Measurements from ENCODE around the gene SLC34A3.

SLC34A3 gene

GRCh38 chr9:137212520-137212919 is 18.2 kb upstream of the SLC34A3 start:
- Histone ChIP-seq H3K36me3 (ENCODE audit: control insufficient read depth, low read depth, low read length) (peaks cover 15% of the 10 kb centered on the region), H3K27ac (ENCODE audit: low read length) (no peak overlapping the region), H3K4me3 (ENCODE audit: low read length) (no peak overlapping the region), H3K4me1 (ENCODE audit: control insufficient read depth, low read depth, low read length) (no peaks in the 10 kb centered on the region), H3K9me3 (ENCODE audit: control insufficient read depth, low read depth, low read length) (no peaks in the 10 kb centered on the region), H3K9ac (ENCODE audit: low read length) (no peak overlapping the region), H3K27me3 (ENCODE audit: control insufficient read depth, insufficient read depth, low read length) (no peaks in the 10 kb centered on the region)

- no peaks in the 10 kb centered on the region for H3K4me1 ChIP-seq (ENCODE audit: control insufficient read depth, low read depth, low read length)
- no peak overlapping the region for H3K4me3 ChIP-seq (ENCODE audit: low read length)
- no peak overlapping the region for H3K27ac ChIP-seq (ENCODE audit: low read length)
- H3K9ac ChIP-seq (ENCODE audit: low read length) = no peak overlapping the region
- no peaks in the 10 kb centered on the region for H3K9me3 ChIP-seq (ENCODE audit: control insufficient read depth, low read depth, low read length)
- peaks cover 15% of the 10 kb centered on the region for H3K36me3 ChIP-seq (ENCODE audit: control insufficient read depth, low read depth, low read length)
- H3K27me3 ChIP-seq (ENCODE audit: control insufficient read depth, insufficient read depth, low read length) = no peaks in the 10 kb centered on the region
Measured at GRCh38 chr9:137213160-137214060, 17.3 kb upstream of the SLC34A3 start.

- H3K27me3 ChIP-seq (ENCODE audit: control insufficient read depth, insufficient read depth, low read length) = no peaks in the 10 kb centered on the region
- no peaks in the 10 kb centered on the region for H3K9me3 ChIP-seq (ENCODE audit: control insufficient read depth, low read depth, low read length)
- no peak overlapping the region for H3K9ac ChIP-seq (ENCODE audit: low read length)
- H3K4me1 ChIP-seq (ENCODE audit: control insufficient read depth, low read depth, low read length) = no peaks in the 10 kb centered on the region
- no peak overlapping the region for H3K27ac ChIP-seq (ENCODE audit: low read length)
- H3K36me3 ChIP-seq (ENCODE audit: control insufficient read depth, low read depth, low read length) = peaks cover 15% of the 10 kb centered on the region
- no peak overlapping the region for H3K4me3 ChIP-seq (ENCODE audit: low read length)
Measured at GRCh38 chr9:137214620-137215019, 16.1 kb upstream of the SLC34A3 start.

DNA sequence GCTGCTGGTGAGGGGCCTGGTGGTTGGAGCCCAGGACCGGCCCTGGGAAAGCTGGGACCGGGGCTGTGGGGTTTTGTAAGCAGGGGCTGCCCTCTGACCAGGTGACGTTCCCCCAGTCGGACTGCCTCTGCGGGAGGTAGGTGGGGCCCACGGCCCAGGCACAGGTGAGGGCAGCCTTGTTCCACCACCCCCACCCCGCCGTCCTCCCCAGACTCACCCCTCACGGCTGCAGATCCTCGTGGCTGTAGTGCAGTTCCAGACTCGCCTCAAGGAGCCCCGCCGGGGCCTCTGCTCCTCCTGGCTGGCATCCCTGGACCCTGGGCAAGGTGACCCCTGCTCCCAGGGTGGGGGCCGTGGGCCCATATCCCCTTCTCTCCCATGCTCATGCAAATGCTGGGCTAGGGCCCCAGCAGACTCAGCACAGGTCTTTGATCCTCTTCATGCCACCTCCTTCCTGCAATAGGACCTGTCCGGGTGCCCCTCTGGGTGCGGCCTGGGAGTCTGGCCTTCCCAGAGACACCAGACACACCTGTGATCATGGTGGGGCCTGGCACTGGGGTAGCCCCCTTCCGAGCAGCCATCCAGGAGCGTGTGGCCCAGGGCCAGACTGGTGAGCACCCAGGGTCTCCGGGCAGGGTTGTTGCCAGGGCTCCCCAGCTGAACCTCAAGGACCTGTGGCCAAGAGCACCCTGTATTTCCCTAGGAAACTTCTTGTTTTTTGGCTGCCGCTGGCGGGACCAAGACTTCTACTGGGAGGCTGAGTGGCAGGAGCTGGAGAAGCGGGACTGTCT is 15.3 kb upstream of the SLC34A3 start:
- Histone ChIP-seq H3K9me3 (ENCODE audit: control insufficient read depth, low read depth, low read length) (no peaks in the 10 kb centered on the region), H3K27me3 (ENCODE audit: control insufficient read depth, insufficient read depth, low read length) (no peaks in the 10 kb centered on the region), H3K4me1 (ENCODE audit: control insufficient read depth, low read depth, low read length) (no peaks in the 10 kb centered on the region), H3K27ac (ENCODE audit: low read length) (no peak overlapping the region), H3K4me3 (ENCODE audit: low read length) (no peak overlapping the region), H3K36me3 (ENCODE audit: control insufficient read depth, low read depth, low read length) (peaks cover 9% of the 10 kb centered on the region), H3K9ac (ENCODE audit: low read length) (no peak overlapping the region)

- H3K27ac ChIP-seq (ENCODE audit: low read length) = no peak overlapping the region
- H3K4me1 ChIP-seq (ENCODE audit: control insufficient read depth, low read depth, low read length) = no peaks in the 10 kb centered on the region
- no peaks in the 10 kb centered on the region for H3K27me3 ChIP-seq (ENCODE audit: control insufficient read depth, insufficient read depth, low read length)
- peaks cover 9% of the 10 kb centered on the region for H3K36me3 ChIP-seq (ENCODE audit: control insufficient read depth, low read depth, low read length)
- no peak overlapping the region for H3K4me3 ChIP-seq (ENCODE audit: low read length)
- H3K9ac ChIP-seq (ENCODE audit: low read length) = no peak overlapping the region
- H3K9me3 ChIP-seq (ENCODE audit: control insufficient read depth, low read depth, low read length) = no peaks in the 10 kb centered on the region
Measured at GRCh38 chr9:137216188-137216965, 14.3 kb upstream of the SLC34A3 start.

DNA sequence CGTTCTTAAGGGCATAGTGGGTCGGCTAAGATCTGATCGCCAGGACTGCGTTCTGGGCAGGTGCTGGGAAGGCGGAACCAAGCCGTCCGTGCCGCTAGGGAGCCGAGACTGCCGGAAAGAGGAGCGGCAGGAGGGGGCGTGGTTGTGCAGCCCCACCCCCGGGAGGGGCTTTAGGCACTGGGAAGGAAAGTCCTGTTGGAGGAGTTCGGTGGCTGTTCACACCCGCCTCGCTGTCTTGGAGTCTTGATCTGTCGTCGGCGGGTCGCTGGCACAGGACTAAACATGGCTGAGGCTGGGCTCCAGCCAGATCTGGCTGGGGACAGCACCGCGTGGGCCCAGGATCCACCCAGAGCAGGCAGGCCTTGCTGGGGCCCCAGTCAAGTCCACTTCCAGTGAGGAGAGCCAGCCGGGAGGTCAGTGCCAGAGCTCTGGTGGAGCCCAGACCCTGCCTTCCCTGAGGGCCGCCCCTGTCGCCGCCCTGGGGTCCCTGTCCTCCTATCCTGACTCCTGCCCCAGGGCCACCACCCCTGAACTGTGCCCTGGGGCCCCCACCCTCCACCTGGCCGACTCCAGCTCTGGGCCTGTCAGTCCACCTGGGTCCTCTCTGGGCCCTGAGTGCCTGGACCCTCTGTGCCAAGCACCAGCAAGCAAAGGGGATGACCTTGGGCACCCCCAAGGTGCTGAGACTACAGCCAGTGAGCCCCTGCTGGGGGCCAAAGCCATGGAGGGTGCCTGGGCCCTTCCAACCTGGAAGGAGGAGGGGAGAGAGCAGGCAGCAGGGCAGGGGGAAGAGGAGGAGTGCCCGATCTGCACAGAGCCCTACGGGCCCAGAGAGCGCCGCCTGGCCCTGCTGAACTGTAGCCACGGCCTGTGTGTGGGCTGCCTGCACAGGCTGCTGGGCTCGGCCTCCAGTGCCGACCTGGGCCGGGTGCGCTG is 13.2 kb upstream of the SLC34A3 start:
- Histone ChIP-seq H3K4me3 (ENCODE audit: low read length) (no peak overlapping the region), H3K9me3 (ENCODE audit: control insufficient read depth, low read depth, low read length) (no peaks in the 10 kb centered on the region), H3K27ac (ENCODE audit: low read length) (no peak overlapping the region), H3K4me1 (ENCODE audit: control insufficient read depth, low read depth, low read length) (no peaks in the 10 kb centered on the region), H3K36me3 (ENCODE audit: control insufficient read depth, low read depth, low read length) (peaks cover 9% of the 10 kb centered on the region), H3K9ac (ENCODE audit: low read length) (no peak overlapping the region), H3K27me3 (ENCODE audit: control insufficient read depth, insufficient read depth, low read length) (peaks cover 3% of the 10 kb centered on the region)

DNA sequence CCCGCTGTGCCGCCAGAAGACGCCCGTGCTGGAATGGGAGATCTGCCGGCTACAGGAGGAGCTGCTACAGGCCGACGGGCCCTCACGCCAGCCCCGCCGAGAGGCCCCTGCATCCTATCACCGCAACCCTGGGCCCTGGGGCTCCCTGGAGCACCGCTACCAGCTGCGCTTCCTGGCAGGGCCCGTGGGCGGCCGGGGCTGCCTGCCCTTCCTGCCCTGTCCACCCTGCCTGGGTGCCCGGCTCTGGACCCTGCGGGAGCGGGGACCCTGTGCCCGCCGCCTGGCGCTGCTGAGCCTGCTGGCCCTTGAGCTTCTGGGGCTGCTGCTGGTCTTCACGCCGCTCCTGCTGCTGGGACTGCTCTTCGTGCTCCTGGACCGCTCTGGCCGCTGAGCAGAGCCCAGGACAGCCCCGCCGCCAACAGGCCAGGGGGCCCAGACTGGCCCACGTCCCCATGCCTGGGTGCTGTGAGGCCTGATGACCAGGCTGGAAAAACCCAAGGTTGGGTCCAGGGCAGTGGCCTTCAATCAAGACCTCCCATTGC is 12.4 kb upstream of the SLC34A3 start:
- Histone ChIP-seq H3K36me3 (ENCODE audit: control insufficient read depth, low read depth, low read length) (peaks cover 9% of the 10 kb centered on the region), H3K4me3 (ENCODE audit: low read length) (no peak overlapping the region), H3K4me1 (ENCODE audit: control insufficient read depth, low read depth, low read length) (no peaks in the 10 kb centered on the region), H3K9ac (ENCODE audit: low read length) (no peak overlapping the region), H3K9me3 (ENCODE audit: control insufficient read depth, low read depth, low read length) (no peaks in the 10 kb centered on the region), H3K27ac (ENCODE audit: low read length) (no peak overlapping the region), H3K27me3 (ENCODE audit: control insufficient read depth, insufficient read depth, low read length) (peaks cover 8% of the 10 kb centered on the region)

- H3K27me3 ChIP-seq (ENCODE audit: control insufficient read depth, insufficient read depth, low read length) = peaks cover 8% of the 10 kb centered on the region
- no peaks in the 10 kb centered on the region for H3K4me1 ChIP-seq (ENCODE audit: control insufficient read depth, low read depth, low read length)
- H3K9me3 ChIP-seq (ENCODE audit: control insufficient read depth, low read depth, low read length) = no peaks in the 10 kb centered on the region
- H3K36me3 ChIP-seq (ENCODE audit: control insufficient read depth, low read depth, low read length) = peaks cover 9% of the 10 kb centered on the region
- H3K27ac ChIP-seq (ENCODE audit: low read length) = no peak overlapping the region
- H3K9ac ChIP-seq (ENCODE audit: low read length) = no peak overlapping the region
- H3K4me3 ChIP-seq (ENCODE audit: low read length) = no peak overlapping the region
Measured at GRCh38 chr9:137218754-137219271, 11.9 kb upstream of the SLC34A3 start.

DNA sequence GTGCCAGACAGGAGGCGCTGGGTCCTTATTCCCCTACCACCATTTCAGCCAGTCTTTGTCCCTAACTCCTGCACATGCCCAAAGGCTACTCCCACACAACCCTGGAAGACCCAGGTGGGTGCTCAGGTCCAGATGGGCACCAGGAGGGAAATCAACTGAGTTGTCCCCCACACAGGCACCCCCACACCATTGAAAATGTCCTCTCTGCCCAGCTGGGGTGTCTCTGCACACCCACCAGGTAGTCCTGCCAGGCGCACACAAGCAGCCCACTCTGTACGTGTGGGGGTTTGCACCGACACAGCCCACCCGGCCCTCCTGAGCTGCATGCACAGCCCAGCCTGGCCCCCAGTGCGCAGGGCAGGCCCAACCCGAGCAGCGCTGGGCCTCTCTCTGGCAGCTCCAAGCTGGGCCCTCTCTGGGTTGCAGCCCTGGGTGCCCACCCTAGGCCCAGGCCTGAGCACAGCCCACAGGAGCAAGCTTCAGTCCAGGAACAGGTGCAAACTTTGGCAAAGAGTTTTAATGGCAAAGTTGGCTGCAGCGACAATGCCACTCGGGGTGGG is 10.9 kb upstream of the SLC34A3 start:
- no peak overlapping the region for H3K27ac ChIP-seq (ENCODE audit: low read length)
- H3K4me1 ChIP-seq (ENCODE audit: control insufficient read depth, low read depth, low read length) = no peaks in the 10 kb centered on the region
- H3K9ac ChIP-seq (ENCODE audit: low read length) = no peak overlapping the region

More for the DNA sequence above, 10.9 kb upstream of the SLC34A3 start:
- H3K9me3 ChIP-seq (ENCODE audit: control insufficient read depth, low read depth, low read length) = no peaks in the 10 kb centered on the region
- H3K4me3 ChIP-seq (ENCODE audit: low read length) = no peak overlapping the region
- peaks cover 8% of the 10 kb centered on the region for H3K27me3 ChIP-seq (ENCODE audit: control insufficient read depth, insufficient read depth, low read length)
- peaks cover 3% of the 10 kb centered on the region for H3K36me3 ChIP-seq (ENCODE audit: control insufficient read depth, low read depth, low read length)
